ENCODE data around the gene DDX59. TPM values are rescaled to one million over a fixed set of nuclear protein-coding genes. Genes with fewer than 3 reads are reported as not detected.
"Not testable (repeated sequence)": the region's sequence is repeated elsewhere in the genome, so short reads cannot be mapped to it uniquely, and the experiment has no call there.

DDX59 gene
- total RNA-seq, 1 donor from 2014 or later, result 12.9 TPM

- no peak for DNase-seq (ENCODE audit: low read depth)
- Histone ChIP-seq H3K36me3 (ENCODE audit: control insufficient read depth, insufficient read depth, low read length) (no peaks in the 10 kb centered on the region), H3K27me3 (ENCODE audit: control insufficient read depth, insufficient read depth, low read length) (no peaks in the 10 kb centered on the region), H3K4me3 (ENCODE audit: low read depth, low read length) (no peak overlapping the region)
- no peak for TF ChIP-seq CTCF (IDR thresholded peaks at IDR 0.05; ENCODE audit: insufficient read depth, low read length, severe bottlenecking)
- FAIRE-seq, result no peak
Observed at GRCh38 chr1:200634261-200635122, 35.2 kb downstream of the DDX59 start.

GRCh38 chr1:200631375-200631774, 38.3 kb downstream of the DDX59 start:
- DNase-seq (ENCODE audit: low read depth) (no peak), FAIRE-seq (no peak)
- Histone ChIP-seq H3K36me3 (ENCODE audit: control insufficient read depth, insufficient read depth, low read length) (no peaks in the 10 kb centered on the region), H3K4me3 (ENCODE audit: low read depth, low read length) (no peak overlapping the region), H3K27me3 (ENCODE audit: control insufficient read depth, insufficient read depth, low read length) (no peaks in the 10 kb centered on the region)
- TF ChIP-seq CTCF (IDR thresholded peaks at IDR 0.05; ENCODE audit: insufficient read depth, low read length, severe bottlenecking), result no peak

GRCh38 chr1:200630515-200630899, 39.2 kb downstream of the DDX59 start:
- H3K4me3 ChIP-seq (ENCODE audit: low read depth, low read length); H3K36me3 ChIP-seq (ENCODE audit: control insufficient read depth, insufficient read depth, low read length); DNase-seq (ENCODE audit: low read depth); FAIRE-seq; H3K27me3 ChIP-seq (ENCODE audit: control insufficient read depth, insufficient read depth, low read length): not testable (repeated sequence)

GRCh38 chr1:200629876-200630514, 39.7 kb downstream of the DDX59 start:
- no peak for FAIRE-seq

GRCh38 chr1:200628223-200628881, 41.4 kb downstream of the DDX59 start:
- no peaks in the 10 kb centered on the region for H3K27me3 ChIP-seq (ENCODE audit: control insufficient read depth, insufficient read depth, low read length)
- no peak for FAIRE-seq
- H3K4me3 ChIP-seq (ENCODE audit: low read depth, low read length), result no peak overlapping the region
- H3K36me3 ChIP-seq (ENCODE audit: control insufficient read depth, insufficient read depth, low read length), result no peaks in the 10 kb centered on the region
- DNase-seq (ENCODE audit: low read depth), result no peak
- no peak for TF ChIP-seq CTCF (IDR thresholded peaks at IDR 0.05; ENCODE audit: insufficient read depth, low read length, severe bottlenecking)

More at GRCh38 chr1:200629876-200630514, 39.7 kb downstream of the DDX59 start:
- Histone ChIP-seq H3K27me3 (ENCODE audit: control insufficient read depth, insufficient read depth, low read length) (no peaks in the 10 kb centered on the region), H3K4me3 (ENCODE audit: low read depth, low read length) (no peak overlapping the region), H3K36me3 (ENCODE audit: control insufficient read depth, insufficient read depth, low read length) (no peaks in the 10 kb centered on the region)
- no peak for TF ChIP-seq CTCF (IDR thresholded peaks at IDR 0.05; ENCODE audit: insufficient read depth, low read length, severe bottlenecking)
- no peak for DNase-seq (ENCODE audit: low read depth)

GRCh38 chr1:200627575-200628222, 42.0 kb downstream of the DDX59 start:
- no peak for FAIRE-seq
- no peaks in the 10 kb centered on the region for H3K27me3 ChIP-seq (ENCODE audit: control insufficient read depth, insufficient read depth, low read length)

More at GRCh38 chr1:200627575-200628222, 42.0 kb downstream of the DDX59 start:
- Histone ChIP-seq H3K36me3 (ENCODE audit: control insufficient read depth, insufficient read depth, low read length) (no peaks in the 10 kb centered on the region), H3K4me3 (ENCODE audit: low read depth, low read length) (no peak overlapping the region)
- DNase-seq (ENCODE audit: low read depth), result no peak
- TF ChIP-seq CTCF (IDR thresholded peaks at IDR 0.05; ENCODE audit: insufficient read depth, low read length, severe bottlenecking), result no peak
